HepG2 (cell line): ENCODE results near the gene FGF19. TPM values are rescaled to one million over a fixed set of nuclear protein-coding genes. Genes with fewer than 3 reads are reported as not detected.

Source experiments
- ATAC-seq: fragments of 200-7000 bp; cut with Tn5 transposase; 3 replicates; pipeline ENCODE4 v1.9.1; 2020; ENCODE audit warnings: mild to moderate bottlenecking, moderate library complexity
- BruUV-seq: library from RNA; stranded (reverse); fragments of 400-500 nt; replicated peaks from 2 replicates; lab custom pipeline; 2021; lab: Mats Ljungman, UMichigan
- CTCF ChIA-PET: fragments of 300-600 bp; formaldehyde crosslinking; extraction: SDS; loops from one replicate; lab custom pipeline; 2021; ENCODE audit warnings: low total read pairs, inconsistent platforms, low intra/inter-chr PET ratio; lab: Yijun Ruan, JAX
- POLR2A ChIA-PET: fragments of 350-600 bp; sonication (Branson Sonifier 250); formaldehyde crosslinking; loops from one replicate; lab custom pipeline; 2020; ENCODE audit warnings: antibody characterized with exemption, inconsistent platforms; lab: Yijun Ruan, JAX
- DNase-seq: peaks from one replicate; pipeline ENCODE4 v3.0.0-alpha.2; 2015; ENCODE audit warnings: low spot score
- FAIRE-seq: peaks from 3 replicates; lab custom pipeline; 2011; peaks lifted over from hg19 to GRCh38; lab: Jason Lieb, UNC
- H2AFZ ChIP-seq: one replicate; pipeline ENCODE4 v1.6.1; 2011; ENCODE audit warnings: low read length, inconsistent platforms
- H3K27ac ChIP-seq: fragments of 300-600 bp; 3 replicates; pipeline ENCODE4 v1.8.0; 2011; ENCODE audit warnings: mixed run types, mild to moderate bottlenecking, mixed read lengths, low read length, inconsistent platforms; ENCODE audit not compliant: insufficient read depth; ENCODE audit errors: extremely low read length
- H3K27me3 ChIP-seq, 2 experiments: fragments of 200-600 bp in 1 of 2; 2 replicates in 1 of 2; 3 replicates in 1 of 2; pipeline versions ENCODE4 v1.6.0 to v1.8.0; 2011; ENCODE audit warnings: low read length in 2 of 2, mild to moderate bottlenecking in 2 of 2, moderate library complexity in 2 of 2, inconsistent platforms in 1 of 2; ENCODE audit not compliant: insufficient read depth in 2 of 2, control insufficient read depth in 1 of 2
- H3K36me3 ChIP-seq, 2 experiments: fragments of 200-600 bp in 1 of 2; replicated peaks in 1 of 2; 2 replicates in 1 of 2; 3 replicates in 1 of 2; pipeline versions ENCODE4 v1.5.1 to v1.8.0; 2011; ENCODE audit warnings: low read length in 2 of 2, inconsistent platforms in 1 of 2; ENCODE audit not compliant: insufficient read depth in 2 of 2, control insufficient read depth in 1 of 2
- H3K4me1 ChIP-seq: 2 replicates; pipeline ENCODE4 v1.5.1; 2012; ENCODE audit warnings: low read length, inconsistent platforms; ENCODE audit not compliant: insufficient read depth
- H3K4me2 ChIP-seq: 2 replicates; pipeline ENCODE4 v1.6.0; 2011; ENCODE audit warnings: low read depth, low read length, inconsistent platforms
- H3K4me3 ChIP-seq, 3 experiments: fragments of 200-600 bp in 1 of 3; sonication (generic), shearing (Covaris generic) in 1 of 3; replicated peaks in 1 of 3; 2 replicates each; pipeline ENCODE4 v1.5.1; 2011 to 2016; ENCODE audit warnings: low read length in 3 of 3, inconsistent platforms in 2 of 3, low read depth in 2 of 3, mild to moderate bottlenecking in 2 of 3, control low read depth in 1 of 3, mixed read lengths in 1 of 3; ENCODE audit not compliant: insufficient read depth in 1 of 3
- H3K79me2 ChIP-seq: one replicate; pipeline ENCODE4 v1.6.1; 2011; ENCODE audit warnings: low read length, inconsistent platforms; ENCODE audit not compliant: insufficient read depth
- H3K9ac ChIP-seq: 2 replicates; pipeline ENCODE4 v1.6.0; 2011; ENCODE audit warnings: mild to moderate bottlenecking, low read depth, low read length, inconsistent platforms; ENCODE audit not compliant: insufficient read depth
- H3K9me3 ChIP-seq: 2 replicates; pipeline ENCODE4 v1.5.1; 2012; ENCODE audit warnings: mild to moderate bottlenecking, low read length
- H4K20me1 ChIP-seq: 2 replicates; pipeline ENCODE4 v1.6.0; 2011; ENCODE audit warnings: inconsistent platforms, mild to moderate bottlenecking, low read length, moderate library complexity; ENCODE audit not compliant: insufficient read depth
- ERF ChIP-seq: IDR thresholded peaks from 2 replicates; pipeline ENCODE4 v1.6.1; 2018; ENCODE audit warnings: missing biosample characterization, missing genetic modification reagents
- FLYWCH1 ChIP-seq: sonication (generic); formaldehyde crosslinking; IDR thresholded peaks from 2 replicates; pipeline ENCODE4 v1.8.1; 2023; ENCODE audit warnings: mild to moderate bottlenecking, missing genetic modification reagents
- NKX3-1 ChIP-seq: sonication (generic); formaldehyde crosslinking; IDR thresholded peaks from 2 replicates; pipeline ENCODE4 v1.5.0; 2020; ENCODE audit warnings: missing genetic modification reagents
- PCBP1 ChIP-seq: fragments of 200-400 bp; formaldehyde crosslinking; IDR thresholded peaks from 2 replicates; pipeline ENCODE4 v1.6.1; 2017; ENCODE audit warnings: mild to moderate bottlenecking, low read depth, low read length, borderline replicate concordance
- RARA ChIP-seq: IDR thresholded peaks from 2 replicates; pipeline ENCODE4 v1.6.1; 2016; ENCODE audit warnings: missing genetic modification reagents, missing compliant biosample characterization
- ZFY ChIP-seq: sonication (generic); formaldehyde crosslinking; IDR thresholded peaks from 2 replicates; pipeline ENCODE4 v1.4.0; 2020; ENCODE audit warnings: missing genetic modification reagents
- ZNF225 ChIP-seq: sonication (generic); formaldehyde crosslinking; IDR thresholded peaks from 2 replicates; pipeline ENCODE4 v1.4.0; 2020; ENCODE audit warnings: mild to moderate bottlenecking, missing genetic modification reagents
- ZNF264 ChIP-seq: sonication (generic); formaldehyde crosslinking; IDR thresholded peaks from 2 replicates; pipeline ENCODE4 v1.4.0; 2020; ENCODE audit warnings: missing genetic modification reagents
- ZNF460 ChIP-seq: sonication (generic); formaldehyde crosslinking; IDR thresholded peaks from 2 replicates; pipeline ENCODE4 v1.5.1; 2020; ENCODE audit warnings: missing genetic modification reagents, mild to moderate bottlenecking, borderline replicate concordance
- ZNF562 ChIP-seq: sonication (generic); formaldehyde crosslinking; IDR thresholded peaks from 2 replicates; pipeline ENCODE4 v1.8.0; 2022; ENCODE audit warnings: missing genetic modification reagents, borderline replicate concordance
- ZNF749 ChIP-seq: sonication (generic); formaldehyde crosslinking; IDR thresholded peaks from 2 replicates; pipeline ENCODE4 v1.8.0; 2022; ENCODE audit warnings: mild to moderate bottlenecking, missing genetic modification reagents, moderate library complexity, borderline replicate concordance
- WGBS: methylation state at CpG from one replicate; pipeline ENCODE4 v1.1.6; 2017; ENCODE audit warnings: low lambda C conversion rate; 5-methylcytosine and 5-hydroxymethylcytosine counted together
- in situ Hi-C: cut with HindIII; loops from 2 replicates; pipeline ENCODE4 v1.10.0; 2017; ENCODE audit warnings: low pct_unique_long_range_greater_than_20kb; ENCODE audit not compliant: extremely low pct_ligation_motif_present
- intact Hi-C: fragments of 100-400 bp; cut with micrococcal nuclease; formaldehyde crosslinking; loops from one replicate; pipeline ENCODE4 v1.10.0; 2022; ENCODE audit not compliant: unreplicated experiment
- polyA plus RNA-seq, 8 experiments: library from polyadenylated mRNA; depleted of rRNA in 3 of 8; stranded (reverse) in 7 of 8; unstranded in 1 of 8; fragments of >200 nt; fragmentation: Illumina TruSeq in 4 of 8; extraction: Trizol in 4 of 8; gene quantifications; 2 replicates each; pipeline versions ENCODE4 v1.2.1 to v1.2.3, GENCODE V29; 2011 to 2016; ENCODE audit warnings: low read depth in 4 of 8, missing spikeins in 1 of 8, mixed read lengths in 1 of 8; ENCODE audit not compliant: insufficient read depth in 1 of 8
- total RNA-seq, 5 experiments: library from RNA; depleted of rRNA; stranded (reverse); fragments of >200 nt; fragmentation: Illumina TruSeq; extraction: Trizol; gene quantifications; 2 replicates each; pipeline ENCODE4 v1.2.3, GENCODE V29; 2016; ENCODE audit warnings: low read depth in 1 of 5
- TF ChIP-seq, protein P1 (sequence below): sonication (generic); formaldehyde crosslinking; IDR thresholded peaks from 2 replicates; pipeline ENCODE4 v1.4.0; 2020; ENCODE audit warnings: mild to moderate bottlenecking, low read depth, missing genetic modification reagents
- TF ChIP-seq, protein P2 (sequence below): sonication (generic); formaldehyde crosslinking; IDR thresholded peaks from 2 replicates; pipeline ENCODE4 v1.5.0; 2020; ENCODE audit warnings: missing genetic modification reagents

FGF19 gene
- total and polyA plus RNA-seq, 2 of the 13 experiments (the other 11 are each of a cell fraction or from before 2014, with no cell fraction given), result 0.07 TPM; not detected in 1

DNA sequence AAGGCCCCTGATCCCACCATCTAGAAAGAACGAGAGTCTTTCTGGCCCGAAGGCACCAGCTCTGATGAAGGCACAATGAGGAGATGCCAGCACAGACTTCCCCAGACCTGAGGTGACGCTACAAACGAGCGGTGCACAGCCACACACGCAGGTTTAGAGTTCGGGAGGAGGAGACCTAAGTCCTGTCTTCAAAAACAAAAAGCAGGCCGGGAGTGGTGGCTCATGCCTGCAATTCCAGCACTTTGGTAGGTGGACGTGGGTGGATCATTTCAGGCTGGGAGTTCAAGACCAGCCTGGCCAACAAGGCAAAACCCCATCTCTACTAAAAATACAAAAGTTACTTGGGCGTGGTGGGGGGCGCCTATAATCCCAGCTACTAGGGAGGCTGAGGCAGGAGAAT, 38.2 kb downstream of the FGF19 start:
- ChIA-PET CTCF (no interaction called here), POLR2A (interaction anchor here (8.9 kb wide), 1 partner anchor 8 kb away, joined by 128 read pairs; no protein-coding TSS in a partner anchor)
- 94% methylated on average over 11 of the region's 11 CpGs for WGBS
- H3K9ac ChIP-seq, result no peak overlapping the region
- no peak overlapping the region for H2AFZ ChIP-seq
- H3K36me3 ChIP-seq, result peaks cover 0 to 5% of the 10 kb centered on the region in 2 experiments; a peak in 1 of 5 replicates
- H3K27me3 ChIP-seq, result no peaks in the 10 kb centered on the region
- TF ChIP-seq ZNF460 (CRISPR knock-in tag) (no peak), ZNF749 (CRISPR knock-in tag) (no peak), ZNF225 (CRISPR knock-in tag) (no peak), RARA (CRISPR knock-in tag) (no peak), PCBP1 (no peak)
- TF ChIP-seq, protein P1, sequence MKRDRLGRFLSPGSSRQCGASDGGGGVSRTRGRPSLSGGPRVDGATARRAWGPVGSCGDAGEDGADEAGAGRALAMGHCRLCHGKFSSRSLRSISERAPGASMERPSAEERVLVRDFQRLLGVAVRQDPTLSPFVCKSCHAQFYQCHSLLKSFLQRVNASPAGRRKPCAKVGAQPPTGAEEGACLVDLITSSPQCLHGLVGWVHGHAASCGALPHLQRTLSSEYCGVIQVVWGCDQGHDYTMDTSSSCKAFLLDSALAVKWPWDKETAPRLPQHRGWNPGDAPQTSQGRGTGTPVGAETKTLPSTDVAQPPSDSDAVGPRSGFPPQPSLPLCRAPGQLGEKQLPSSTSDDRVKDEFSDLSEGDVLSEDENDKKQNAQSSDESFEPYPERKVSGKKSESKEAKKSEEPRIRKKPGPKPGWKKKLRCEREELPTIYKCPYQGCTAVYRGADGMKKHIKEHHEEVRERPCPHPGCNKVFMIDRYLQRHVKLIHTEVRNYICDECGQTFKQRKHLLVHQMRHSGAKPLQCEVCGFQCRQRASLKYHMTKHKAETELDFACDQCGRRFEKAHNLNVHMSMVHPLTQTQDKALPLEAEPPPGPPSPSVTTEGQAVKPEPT (CRISPR knock-in tag), result no peak
- intact Hi-C loops, result no loop called here
- H3K9me3 ChIP-seq, result no peaks in the 10 kb centered on the region
- in situ Hi-C loops, result no loop called here
- no peak overlapping the region for H3K4me3 ChIP-seq
- FAIRE-seq (no peak), ATAC-seq (no peak), DNase-seq (no peak)
- H3K4me2 ChIP-seq, result no peak overlapping the region
- peaks cover 58% of the 10 kb centered on the region for H3K4me1 ChIP-seq
- H3K79me2 ChIP-seq, result no peaks in the 10 kb centered on the region
- no peak overlapping the region for H3K27ac ChIP-seq
- BruUV-seq, result no TSS peak
- H4K20me1 ChIP-seq, result no peaks in the 10 kb centered on the region

DNA sequence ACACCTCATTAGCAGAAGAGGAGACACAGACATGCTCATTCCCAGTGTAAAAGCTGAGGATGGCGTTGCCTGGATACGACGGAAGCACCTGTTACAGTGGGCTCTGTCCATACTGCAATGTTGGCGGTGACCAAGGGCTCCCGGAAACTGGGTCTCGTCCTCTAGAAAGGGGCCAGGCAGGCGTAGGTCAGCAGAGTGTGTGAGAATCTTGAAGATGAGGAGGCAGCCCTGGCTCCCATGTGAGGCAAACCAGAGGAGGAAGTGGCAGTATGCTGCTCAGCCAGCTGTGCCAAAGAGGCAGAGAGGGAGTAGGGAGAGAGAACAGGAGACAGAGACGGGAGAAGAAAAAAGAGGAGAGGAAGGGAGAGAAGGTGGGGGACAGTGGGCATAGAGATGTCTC, 38.9 kb downstream of the FGF19 start:
- Histone ChIP-seq H3K4me1 (peaks cover 55% of the 10 kb centered on the region), H3K4me3 (no peak overlapping the region), H4K20me1 (no peaks in the 10 kb centered on the region), H3K27ac (no peak overlapping the region), H3K36me3 (peaks cover 0 to 5% of the 10 kb centered on the region in 2 experiments; a peak in 1 of 5 replicates), H3K9me3 (no peaks in the 10 kb centered on the region), H3K27me3 (no peaks in the 10 kb centered on the region), H3K4me2 (no peak overlapping the region), H3K79me2 (no peaks in the 10 kb centered on the region), H2AFZ (no peak overlapping the region), H3K9ac (no peak overlapping the region)
- TF ChIP-seq ERF (CRISPR knock-in tag) (no peak), ZFY (CRISPR knock-in tag) (no peak), ZNF264 (CRISPR knock-in tag) (no peak), ZNF562 (CRISPR knock-in tag) (no peak), NKX3-1 (CRISPR knock-in tag) (no peak), FLYWCH1 (CRISPR knock-in tag) (no peak)
- TF ChIP-seq, protein P2, sequence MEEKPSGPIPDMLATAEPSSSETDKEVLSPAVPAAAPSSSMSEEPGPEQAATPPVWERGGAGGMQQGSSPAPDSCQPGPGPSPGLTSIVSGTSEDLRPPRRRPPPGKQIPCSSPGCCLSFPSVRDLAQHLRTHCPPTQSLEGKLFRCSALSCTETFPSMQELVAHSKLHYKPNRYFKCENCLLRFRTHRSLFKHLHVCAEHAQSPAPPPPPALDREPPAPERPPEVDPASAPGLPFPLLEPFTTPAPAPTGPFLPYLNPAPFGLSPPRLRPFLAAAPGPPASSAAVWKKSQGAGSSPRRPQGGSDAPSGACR (CRISPR knock-in tag), result no peak
- no TSS peak for BruUV-seq
- no peak for DNase-seq
- in situ Hi-C loops, result no loop called here
- CTCF ChIA-PET, result no interaction called here
- intact Hi-C loops, result no loop called here
- ATAC-seq, result no peak
- no peak for FAIRE-seq
- WGBS, result 97% methylated on average over 8 of the region's 8 CpGs
- POLR2A ChIA-PET, result interaction anchor here (1.7 to 8.9 kb wide), 2 partner anchors 8 to 9 kb away, joined by 4 to 128 read pairs; no protein-coding TSS in a partner anchor
